GDM1 (cell line): ENCODE measurements around the gene TATDN2.

Source experiments
- DNase-seq: peaks from one replicate; lab custom pipeline; 2025; lab: John Stamatoyannopoulos, UW

The TATDN2 gene

DNA sequence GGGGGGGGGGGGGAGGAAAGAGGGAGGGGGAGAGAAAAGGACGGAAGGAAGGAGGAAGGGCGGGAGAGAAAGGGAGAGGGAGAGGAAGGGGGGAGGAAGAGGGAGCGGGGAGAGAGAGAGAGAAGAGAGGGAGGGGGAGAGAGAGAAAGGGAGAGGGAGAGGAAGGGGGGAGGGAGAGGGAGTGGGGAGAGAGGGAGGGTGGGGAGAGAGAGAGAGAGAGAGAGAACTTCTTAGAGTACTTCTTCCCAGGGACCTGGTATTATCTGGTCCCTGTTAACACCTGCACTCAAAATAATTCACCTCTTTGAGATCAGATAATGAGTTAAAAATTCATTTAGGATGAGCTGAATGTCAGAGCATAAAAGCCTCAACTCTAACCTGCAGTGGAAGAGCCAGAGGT, 71.5 kb downstream of the TATDN2 start:
- DNase-seq, result no peak

GRCh38 chr3:10320320-10320677, 72.0 kb downstream of the TATDN2 start:
- DNase-seq, result no peak

GRCh38 chr3:10321630-10322351, 73.5 kb downstream of the TATDN2 start:
- no peak for DNase-seq

DNA sequence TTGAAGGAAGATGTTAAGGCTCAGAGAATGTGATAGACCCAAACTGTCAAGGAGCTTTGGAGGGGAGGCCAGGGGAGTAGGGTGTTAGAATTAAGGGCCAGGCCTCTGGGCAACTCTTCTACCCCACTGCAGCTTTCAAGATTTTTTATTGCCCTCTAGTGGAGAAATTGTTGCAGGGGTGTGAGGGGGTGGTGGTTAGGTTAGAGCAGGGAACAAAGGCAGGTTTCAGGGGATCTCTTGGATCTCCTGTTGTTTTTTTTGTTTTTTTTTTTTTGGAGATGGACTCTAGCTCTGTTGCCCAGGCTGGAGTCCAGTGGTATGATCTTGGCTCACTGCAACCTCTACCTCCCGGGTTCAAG, 74.1 kb downstream of the TATDN2 start:
- no peak for DNase-seq

DNA sequence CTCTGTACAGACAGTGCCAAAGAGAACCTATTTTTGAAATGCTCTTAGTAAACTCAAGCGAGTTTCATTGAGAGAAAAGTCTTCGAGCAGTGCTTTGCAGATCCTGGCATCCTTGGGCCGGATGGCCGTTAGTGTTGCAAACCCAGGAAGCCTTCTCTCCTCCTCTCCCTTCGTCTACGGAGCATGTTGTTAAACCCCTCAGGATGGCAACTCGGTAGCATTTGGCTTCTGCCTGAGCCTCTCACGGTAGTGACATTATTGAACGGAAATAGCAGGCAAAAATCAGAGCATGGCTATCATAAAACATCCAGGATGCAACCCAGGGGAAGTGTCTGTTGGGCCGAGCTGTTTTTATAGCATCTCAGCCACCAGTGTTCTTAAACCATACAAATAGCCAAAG, 79.3 kb downstream of the TATDN2 start:
- DNase-seq, result no peak

- DNase-seq, result no peak
Observed at GRCh38 chr3:10328460-10329071, 80.3 kb downstream of the TATDN2 start.

- DNase-seq, result no peak
Observed at GRCh38 chr3:10329495-10330015, 81.3 kb downstream of the TATDN2 start.

- no peak for DNase-seq
Observed at GRCh38 chr3:10330319-10330718, 82.1 kb downstream of the TATDN2 start.
